Measurements from ENCODE around the gene BAHCC1. TPM values are rescaled to one million over a fixed set of nuclear protein-coding genes. Genes with fewer than 3 reads are reported as not detected.
A peak's percentile ranks its signal among the peaks of the same experiment; 100 is the strongest.

The BAHCC1 gene
- total RNA-seq, 3 donors from 2014 or later, result 7.4 to 17.0 (median 11.7) TPM

- H3K27me3 ChIP-seq, result peaks cover 0 to 22% of the 10 kb centered on the region in 2 donors
- intact Hi-C loops (cut with DNase I; ENCODE audit: low total_unique reads), result no loop called here
- no peaks in the 10 kb centered on the region for H3K36me3 ChIP-seq
- H3K4me1 ChIP-seq, result no peaks in the 10 kb centered on the region
- peak overlapping the region; percentile 7 to 42 (median 32) for H3K4me3 ChIP-seq
- no peaks in the 10 kb centered on the region for H3K9me3 ChIP-seq
- no peak for TF ChIP-seq POLR2A (IDR thresholded peaks at IDR 0.05)
- peak in 2 of 3 donors; percentile 49 to 52 for TF ChIP-seq POLR2AphosphoS5 (IDR thresholded peaks at IDR 0.05)
- DNase-seq (ENCODE audit: low spot score in 2 of 2), result peak; percentile 88 to 93
- peak overlapping the region; percentile 67 to 68 for H3K27ac ChIP-seq
Observed at GRCh38 chr17:81365601-81366585, 29.4 kb upstream of the BAHCC1 start.

DNA sequence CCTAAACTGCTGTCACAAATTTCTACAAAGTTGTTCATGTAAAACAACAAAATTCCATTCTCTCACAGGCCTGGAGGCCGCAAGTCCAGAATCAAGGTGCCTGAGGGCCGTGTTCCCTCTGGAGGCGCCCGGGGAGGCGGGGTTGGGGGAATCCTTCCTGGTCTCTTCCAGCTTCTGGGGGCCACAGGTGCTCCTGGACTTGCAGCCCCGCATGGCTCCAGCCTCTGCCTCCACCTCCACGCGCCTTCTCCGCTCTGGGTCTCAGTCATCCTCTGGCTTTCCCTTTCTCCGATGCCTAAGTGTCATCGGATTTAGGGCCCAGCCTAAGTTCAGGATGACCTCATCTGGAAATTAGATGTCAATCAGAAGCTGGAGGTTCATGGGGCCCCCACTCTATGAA is 28.6 kb upstream of the BAHCC1 start:
- intact Hi-C loops (cut with DNase I; ENCODE audit: low total_unique reads), result no loop called here
- no peak overlapping the region for H3K27ac ChIP-seq
- H3K36me3 ChIP-seq, result no peaks in the 10 kb centered on the region
- no peaks in the 10 kb centered on the region for H3K9me3 ChIP-seq
- no peak overlapping the region for H3K4me3 ChIP-seq
- DNase-seq (ENCODE audit: low spot score in 2 of 2), result no peak
- no peaks in the 10 kb centered on the region for H3K4me1 ChIP-seq
- H3K27me3 ChIP-seq, result peaks cover 0 to 22% of the 10 kb centered on the region in 2 donors
- no peak for TF ChIP-seq POLR2AphosphoS5 (IDR thresholded peaks at IDR 0.05)
- TF ChIP-seq POLR2A (IDR thresholded peaks at IDR 0.05), result no peak
- TF ChIP-seq CTCF (IDR thresholded peaks at IDR 0.05), result no peak

- no peaks in the 10 kb centered on the region for H3K9me3 ChIP-seq
- no peaks in the 10 kb centered on the region for H3K4me1 ChIP-seq
- no peak overlapping the region for H3K4me3 ChIP-seq
- no peaks in the 10 kb centered on the region for H3K36me3 ChIP-seq
- DNase-seq (ENCODE audit: low spot score in 2 of 2), result no peak
- H3K27ac ChIP-seq, result no peak overlapping the region
- TF ChIP-seq CTCF (IDR thresholded peaks at IDR 0.05) (no peak), POLR2A (IDR thresholded peaks at IDR 0.05) (no peak), POLR2AphosphoS5 (IDR thresholded peaks at IDR 0.05) (no peak)
- H3K27me3 ChIP-seq, result peaks cover 0 to 22% of the 10 kb centered on the region in 2 donors
- intact Hi-C loops (cut with DNase I; ENCODE audit: low total_unique reads), result no loop called here
Observed at GRCh38 chr17:81367171-81367570, 28.1 kb upstream of the BAHCC1 start.

- Histone ChIP-seq H3K36me3 (no peaks in the 10 kb centered on the region), H3K27ac (no peak overlapping the region), H3K4me1 (no peaks in the 10 kb centered on the region), H3K4me3 (no peak overlapping the region), H3K27me3 (peaks cover 0 to 17% of the 10 kb centered on the region in 2 donors), H3K9me3 (no peaks in the 10 kb centered on the region)
- DNase-seq (ENCODE audit: low spot score in 2 of 2), result no peak
- intact Hi-C loops (cut with DNase I; ENCODE audit: low total_unique reads), result loop anchor here (1.0 kb wide), 1 partner anchor 31 kb away; no protein-coding TSS in a partner anchor
- TF ChIP-seq CTCF (IDR thresholded peaks at IDR 0.05), result no peak
- TF ChIP-seq POLR2A (IDR thresholded peaks at IDR 0.05), result no peak
- no peak for TF ChIP-seq POLR2AphosphoS5 (IDR thresholded peaks at IDR 0.05)
Observed at GRCh38 chr17:81368161-81369022, 26.9 kb upstream of the BAHCC1 start.

DNA sequence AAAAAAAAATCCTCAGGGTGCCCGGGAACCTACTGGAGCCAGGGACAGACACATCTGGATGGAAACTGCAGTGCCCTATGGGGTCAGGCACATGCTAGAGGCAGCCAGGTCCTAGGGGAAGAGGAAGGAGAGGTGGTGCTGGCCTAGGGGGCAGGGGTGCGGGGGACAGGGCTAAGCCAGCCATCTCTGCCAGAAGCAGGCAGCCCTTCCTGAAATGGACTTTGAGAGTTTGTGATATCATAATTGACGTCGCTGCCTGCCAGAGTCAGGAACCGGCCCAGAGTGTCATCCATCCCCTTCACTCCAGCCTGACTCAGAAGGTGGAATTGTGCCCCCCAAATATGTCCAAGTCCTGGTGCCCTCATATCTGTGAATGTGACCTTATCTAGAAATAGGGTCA is 25.0 kb upstream of the BAHCC1 start:
- no peaks in the 10 kb centered on the region for H3K36me3 ChIP-seq
- H3K27me3 ChIP-seq, result peaks cover 0 to 10% of the 10 kb centered on the region in 2 donors
- H3K9me3 ChIP-seq, result no peaks in the 10 kb centered on the region
- no peak overlapping the region for H3K27ac ChIP-seq
- H3K4me1 ChIP-seq, result no peaks in the 10 kb centered on the region
- no peak for DNase-seq (ENCODE audit: low spot score in 2 of 2)
- no peak overlapping the region for H3K4me3 ChIP-seq
- no peak for TF ChIP-seq POLR2AphosphoS5 (IDR thresholded peaks at IDR 0.05)
- intact Hi-C loops (cut with DNase I; ENCODE audit: low total_unique reads), result no loop called here
